H1 (cell line): ENCODE results near the gene CLPTM1L. TPM values are rescaled to one million over a fixed set of nuclear protein-coding genes. Genes with fewer than 3 reads are reported as not detected.

Experiments used
- CTCF ChIA-PET: fragments of 300-600 bp; sonication (Branson Sonifier 250); formaldehyde crosslinking; loops from one replicate; lab custom pipeline; 2021; ENCODE audit not compliant: partially characterized antibody; lab: Charles Lee
- POLR2A ChIA-PET: fragments of 300-600 bp; sonication (Branson Sonifier 250); formaldehyde crosslinking; loops from one replicate; lab custom pipeline; 2021; ENCODE audit warnings: inconsistent platforms; ENCODE audit not compliant: partially characterized antibody; lab: Charles Lee
- DNase-seq, 2 experiments: peaks; one replicate each; pipeline versions ENCODE4 v3.0.0 to v3.0.0-alpha.2; 2010 to 2022; ENCODE audit warnings: low spot score in 2 of 2, low read depth in 1 of 2, mixed read lengths in 1 of 2
- FAIRE-seq: peaks from 2 replicates; lab custom pipeline; 2011; peaks lifted over from hg19 to GRCh38; lab: Jason Lieb, UNC
- H2AFZ ChIP-seq: 2 replicates; pipeline ENCODE4 v1.8.1; 2012; ENCODE audit warnings: low read length, inconsistent platforms
- H2AK5ac ChIP-seq: 2 replicates; pipeline ENCODE4 v1.6.1; 2013; ENCODE audit warnings: low read depth, low read length
- H2BK120ac ChIP-seq: replicated peaks from 2 replicates; pipeline ENCODE3; 2013; ENCODE audit warnings: low read depth, low read length, inconsistent platforms
- H2BK12ac ChIP-seq: 2 replicates; pipeline ENCODE4 v1.6.1; 2013; ENCODE audit warnings: low read depth, low read length
- H2BK15ac ChIP-seq: 2 replicates; pipeline ENCODE4 v1.6.1; 2013; ENCODE audit warnings: low read length
- H2BK20ac ChIP-seq: 2 replicates; pipeline ENCODE4 v1.6.1; 2013; ENCODE audit warnings: low read length
- H2BK5ac ChIP-seq: 2 replicates; pipeline ENCODE4 v1.6.1; 2013; ENCODE audit warnings: low read depth, low read length
- H3K14ac ChIP-seq: 2 replicates; pipeline ENCODE4 v1.6.1; 2013; ENCODE audit warnings: inconsistent platforms; ENCODE audit not compliant: insufficient read length
- H3K18ac ChIP-seq: 2 replicates; pipeline ENCODE4 v1.6.1; 2013; ENCODE audit warnings: low read length; ENCODE audit errors: extremely low read depth
- H3K23ac ChIP-seq: 2 replicates; pipeline ENCODE4 v1.6.1; 2013; ENCODE audit warnings: inconsistent platforms; ENCODE audit not compliant: insufficient read length
- H3K23me2 ChIP-seq: 2 replicates; pipeline ENCODE4 v1.6.1; 2013; ENCODE audit warnings: low read depth, low read length
- H3K27ac ChIP-seq: 2 replicates; pipeline ENCODE4 v1.6.1; 2011; ENCODE audit warnings: low read depth, low read length, inconsistent platforms
- H3K27me3 ChIP-seq, 4 experiments: replicated peaks in 1 of 4; 1 replicate in 1 of 4; 2 replicates in 3 of 4; pipeline versions ENCODE4 v1.6.1 to v1.8.1; 2011 to 2013; ENCODE audit warnings: low read length in 3 of 4, mild to moderate bottlenecking in 3 of 4, inconsistent platforms in 2 of 4, mixed read lengths in 2 of 4, moderate library complexity in 1 of 4; ENCODE audit not compliant: control insufficient read depth in 3 of 4, insufficient read depth in 3 of 4; ENCODE audit errors: extremely low read depth in 1 of 4
- H3K36me3 ChIP-seq, 4 experiments: 2 replicates each; pipeline versions ENCODE4 v1.6.1 to v1.8.1; 2011 to 2013; ENCODE audit warnings: mild to moderate bottlenecking in 4 of 4, low read length in 3 of 4, moderate library complexity in 2 of 4, control low read depth in 1 of 4, inconsistent platforms in 1 of 4; ENCODE audit not compliant: insufficient read depth in 4 of 4, control insufficient read depth in 2 of 4
- H3K4ac ChIP-seq: replicated peaks from 2 replicates; pipeline ENCODE3; 2013; ENCODE audit warnings: low read length, low read depth, mixed read lengths, inconsistent platforms; ENCODE audit not compliant: insufficient read length
- H3K4me1 ChIP-seq, 4 experiments: replicated peaks in 1 of 4; 1 replicate in 1 of 4; 2 replicates in 3 of 4; pipeline versions ENCODE4 v1.6.1 to v1.8.1; 2011 to 2013; ENCODE audit warnings: low read length in 3 of 4, inconsistent platforms in 2 of 4, mixed read lengths in 1 of 4; ENCODE audit not compliant: insufficient read depth in 4 of 4, control insufficient read depth in 3 of 4
- H3K4me2 ChIP-seq, 2 experiments: 2 replicates each; pipeline versions ENCODE4 v1.6.1 to v1.8.1; 2011 to 2013; ENCODE audit warnings: low read depth in 2 of 2, low read length in 2 of 2, control low read depth in 1 of 2, inconsistent platforms in 1 of 2, mild to moderate bottlenecking in 1 of 2; ENCODE audit not compliant: insufficient read depth in 1 of 2
- H3K4me3 ChIP-seq, 4 experiments: fragments of 200-600, 300-600 bp in 1 of 4; sonication (generic), shearing (Covaris generic), sonication (Bioruptor Twin) in 1 of 4; 2 replicates each; pipeline versions ENCODE4 v1.5.1 to v1.8.1; 2011 to 2016; ENCODE audit warnings: low read length in 4 of 4, low read depth in 3 of 4, control low read depth in 2 of 4, inconsistent platforms in 2 of 4, mild to moderate bottlenecking in 2 of 4, mixed read lengths in 1 of 4, moderate library complexity in 1 of 4; ENCODE audit not compliant: insufficient read depth in 2 of 4; ENCODE audit errors: extremely low read depth in 1 of 4
- H3K56ac ChIP-seq: replicated peaks from 2 replicates; pipeline ENCODE3; 2013; ENCODE audit warnings: low read depth, mild to moderate bottlenecking, mixed read lengths, low read length, inconsistent platforms; ENCODE audit not compliant: insufficient read length
- H3K79me1 ChIP-seq: 2 replicates; pipeline ENCODE4 v1.6.1; 2013; ENCODE audit warnings: low read depth, low read length, control low read depth
- H3K79me2 ChIP-seq, 2 experiments: 2 replicates each; pipeline versions ENCODE4 v1.6.1 to v1.8.1; 2012 to 2013; ENCODE audit warnings: low read length in 2 of 2, mild to moderate bottlenecking in 2 of 2, inconsistent platforms in 1 of 2; ENCODE audit not compliant: insufficient read depth in 2 of 2, control insufficient read depth in 1 of 2
- H3K9ac ChIP-seq, 4 experiments: replicated peaks in 1 of 4; 1 replicate in 1 of 4; 2 replicates in 3 of 4; pipeline versions ENCODE4 v1.6.1 to v1.8.1; 2011 to 2013; ENCODE audit warnings: low read depth in 3 of 4, low read length in 3 of 4, control low read depth in 2 of 4, mild to moderate bottlenecking in 2 of 4, moderate library complexity in 2 of 4, inconsistent platforms in 1 of 4; ENCODE audit errors: extremely low read depth in 1 of 4
- H3K9me3 ChIP-seq, 2 experiments: 2 replicates each; pipeline versions ENCODE4 v1.6.1 to v1.8.1; 2012 to 2013; ENCODE audit warnings: mild to moderate bottlenecking in 2 of 2, moderate library complexity in 2 of 2, control low read depth in 1 of 2, inconsistent platforms in 1 of 2, low read depth in 1 of 2, low read length in 1 of 2, mixed read lengths in 1 of 2; ENCODE audit not compliant: insufficient read depth in 2 of 2
- H4K20me1 ChIP-seq, 2 experiments: replicated peaks in 1 of 2; 2 replicates each; pipeline versions ENCODE3 to v1.8.1; 2011 to 2013; ENCODE audit warnings: inconsistent platforms in 2 of 2, low read length in 2 of 2, mild to moderate bottlenecking in 1 of 2; ENCODE audit not compliant: insufficient read depth in 2 of 2, control insufficient read depth in 1 of 2
- H4K5ac ChIP-seq: 2 replicates; pipeline ENCODE4 v1.6.1; 2013; ENCODE audit warnings: low read length, low read depth, mixed read lengths, inconsistent platforms; ENCODE audit not compliant: insufficient read length
- H4K8ac ChIP-seq: 2 replicates; pipeline ENCODE4 v1.8.0; 2013; ENCODE audit warnings: mild to moderate bottlenecking, moderate library complexity, low read length, inconsistent platforms; ENCODE audit not compliant: insufficient read depth; ENCODE audit errors: extremely low read depth
- H4K91ac ChIP-seq: replicated peaks from 2 replicates; pipeline ENCODE3; 2013; ENCODE audit warnings: low read length, mixed read lengths, inconsistent platforms; ENCODE audit not compliant: insufficient read length
- BACH1 ChIP-seq: IDR thresholded peaks from 2 replicates; pipeline ENCODE4 v1.6.1; 2012; ENCODE audit warnings: low read length, improper control_type of control experiment
- BCL11A ChIP-seq, 2 experiments: IDR thresholded peaks; one replicate each; pipeline ENCODE4 v1.6.1; 2011; ENCODE audit warnings: low read depth in 2 of 2, low read length in 2 of 2, mild to moderate bottlenecking in 2 of 2
- RAD21 ChIP-seq, 2 experiments: IDR thresholded peaks in 1 of 2; conservative IDR thresholded peaks in 1 of 2; 2 replicates each; pipeline ENCODE4 v1.6.1; 2011; ENCODE audit warnings: low read depth in 2 of 2, low read length in 2 of 2, improper control_type of control experiment in 1 of 2, inconsistent platforms in 1 of 2, mild to moderate bottlenecking in 1 of 2, moderate library complexity in 1 of 2
- SIX5 ChIP-seq: IDR thresholded peaks from 2 replicates; pipeline ENCODE4 v1.6.1; 2011; ENCODE audit warnings: mild to moderate bottlenecking, low read depth, low read length
- WGBS, 2 experiments: shearing (Covaris generic) in 1 of 2; methylation state at CpG; one replicate each; pipeline versions ENCODE4 v1.1.6 to v1.1.7; 2013 to 2015; ENCODE audit warnings: low lambda C conversion rate in 2 of 2, mixed read lengths in 2 of 2, inconsistent platforms in 1 of 2, low coverage in 1 of 2, missing lambda C conversion rate in 1 of 2; ENCODE audit not compliant: insufficient replicate concordance in 2 of 2, insufficient coverage in 1 of 2, insufficient read length in 1 of 2; ENCODE audit errors: extremely low coverage in 1 of 2, missing lambda C conversion rate in 1 of 2; 5-methylcytosine and 5-hydroxymethylcytosine counted together
- polyA plus RNA-seq, 7 experiments: library from polyadenylated mRNA; depleted of rRNA in 3 of 7; stranded (reverse) in 5 of 7; unstranded in 2 of 7; fragments of >200 nt in 5 of 7; fragments of 200-250 nt in 2 of 7; gene quantifications; 1 replicate in 5 of 7; 2 replicates in 1 of 7; 4 replicates in 1 of 7; pipeline versions ENCODE4 v1.2.1 to v1.2.3, GENCODE V29; 2011 to 2013; ENCODE audit warnings: missing spikeins in 2 of 7, mixed read lengths in 2 of 7
- total RNA-seq: library from RNA; stranded (reverse); fragmentation: NEBNext Ultra II Directional; extraction: Animal tissue kit (Norgen Biotek cat#: 25700); gene quantifications from 2 replicates; pipeline ENCODE4 v1.2.1, GENCODE V29; 2021

Gene CLPTM1L
- total and polyA plus RNA-seq, 2 of the 8 experiments (the other 6 are each of a cell fraction or from before 2014, with no cell fraction given) = 102 to 119 TPM

GRCh38 chr5:1292139-1292538 is 52.8 kb downstream of the CLPTM1L start:
- no peak overlapping the region for H3K27ac ChIP-seq
- H2AK5ac ChIP-seq = no peak overlapping the region
- no peak overlapping the region for H2BK120ac ChIP-seq
- H3K4me3 ChIP-seq = no peak overlapping the region
- H2BK5ac ChIP-seq = no peak overlapping the region
- H4K8ac ChIP-seq = no peak overlapping the region
- no peak overlapping the region for H3K18ac ChIP-seq
- peaks cover 0 to 13% (median 6%) of the 10 kb centered on the region in 4 experiments; a peak in 5 of 7 replicates for H3K4me1 ChIP-seq
- H3K4me2 ChIP-seq = no peak overlapping the region
- peaks cover 0 to 4% of the 10 kb centered on the region in 2 experiments; a peak in 2 of 4 replicates for H3K79me2 ChIP-seq
- H3K56ac ChIP-seq = no peak overlapping the region
- H2AFZ ChIP-seq = no peak overlapping the region
- H2BK12ac ChIP-seq = no peak overlapping the region
- peaks cover 0 to 8% (median 2%) of the 10 kb centered on the region in 4 experiments; a peak in 4 of 7 replicates for H3K27me3 ChIP-seq
- WGBS, 2 experiments = 95% methylated on average over 6 of the region's 6 CpGs; no CpG with 5 or more reads in 1 of the 2 experiments
- CTCF ChIA-PET = no interaction called here
- no peak overlapping the region for H2BK15ac ChIP-seq
- no peak overlapping the region for H3K9ac ChIP-seq
- no peak overlapping the region for H2BK20ac ChIP-seq
- H3K36me3 ChIP-seq = peaks cover 0 to 7% (median 0%) of the 10 kb centered on the region in 4 experiments; a peak in 3 of 8 replicates
- POLR2A ChIA-PET = no interaction called here
- no peak overlapping the region for H3K23ac ChIP-seq
- DNase-seq (peak in 1 of 2 experiments; percentile 41), FAIRE-seq (no peak)
- H3K9me3 ChIP-seq = peaks cover 0 to 4% of the 10 kb centered on the region in 2 experiments; a peak in 1 of 4 replicates
- H4K20me1 ChIP-seq = peaks cover 4 to 19% of the 10 kb centered on the region in 2 experiments
- no peak overlapping the region for H3K4ac ChIP-seq
- no peak for TF ChIP-seq RAD21 (IDR thresholded peaks at IDR 0.05 in 1 of 2, conservative IDR thresholded peaks at IDR 0.05 in 1 of 2; ENCODE audit: low read depth in 2 of 2, low read length in 2 of 2)
- TF ChIP-seq BACH1 = no peak
- TF ChIP-seq SIX5 = no peak
- TF ChIP-seq BCL11A (IDR thresholded peaks at IDR 0.05; ENCODE audit: low read depth in 2 of 2, low read length in 2 of 2) = no peak
- H4K5ac ChIP-seq = no peak overlapping the region
- H3K23me2 ChIP-seq = peaks cover 14% of the 10 kb centered on the region; the same call in 1 of the 2 replicates
- H3K79me1 ChIP-seq = peaks cover 4% of the 10 kb centered on the region
- H3K14ac ChIP-seq = no peak overlapping the region
- H4K91ac ChIP-seq = no peak overlapping the region
